ENCODE measurements around the gene MAN2A2. TPM values are rescaled to one million over a fixed set of nuclear protein-coding genes. Genes with fewer than 3 reads are reported as not detected.

MAN2A2 gene
- total and polyA plus RNA-seq, 2 donors (not counting 3 experiments of a cell fraction or from before 2014, with no cell fraction given) = 60.9 to 77.7 TPM

DNA sequence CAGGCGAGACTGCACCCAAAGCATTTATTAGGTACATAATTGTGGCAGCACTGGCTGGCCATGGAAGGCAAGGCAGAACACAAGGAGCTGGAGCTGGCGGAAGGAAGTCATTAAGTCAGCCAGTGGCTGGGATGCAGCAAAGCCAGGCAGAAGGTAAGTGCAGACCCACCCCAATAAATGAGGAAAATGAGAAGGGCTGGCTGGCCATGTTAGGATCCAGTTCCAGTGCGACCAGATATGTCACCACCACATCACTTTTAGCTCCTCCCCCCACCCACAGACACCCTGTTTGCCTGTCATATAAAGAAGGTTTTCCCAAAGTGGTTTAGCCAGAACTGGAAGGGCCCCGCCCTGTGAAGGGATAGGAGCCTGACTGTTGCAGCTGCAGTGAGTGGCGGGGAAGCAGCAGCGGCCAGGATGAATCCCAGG is 34.8 kb upstream of the MAN2A2 start, which contains the start of gene FURIN:
TSS of gene FURIN (plus strand) at position 328 of the 429 bp plus-strand sequence. CDS start 7,153 bp downstream, outside the sequence.
- intact Hi-C loops (cut with micrococcal nuclease) (no loop called here), dilution Hi-C loops (cut with MboI; ENCODE audit: extremely low pct_ligation_motif_present, low sequenced_read_pairs) (no loop called here)
- FAIRE-seq (no peak), DNase-seq (ENCODE audit: low read depth, low spot score) (no peak)
- H3K36me3 ChIP-seq (ENCODE audit: control insufficient read depth in 2 of 2, extremely low read depth in 1 of 2, insufficient read depth in 2 of 2, low read length in 2 of 2) = no peaks in the 10 kb centered on the region
- peaks cover 30% of the 10 kb centered on the region for H3K4me1 ChIP-seq (ENCODE audit: control insufficient read depth, extremely low read depth, insufficient read depth, low read length)
- BruUV-seq (replicated peaks) = no TSS peak
- H3K4me2 ChIP-seq (ENCODE audit: insufficient read depth, low read length) = peak within 1 kb of the TSS; percentile 39
- ChIA-PET POLR2A (no interaction called here), CTCF (interaction anchor here (4.0 kb wide), 1 partner anchor 220 kb away, joined by 15 read pairs; no protein-coding TSS in a partner anchor)
- H3K27ac ChIP-seq (ENCODE audit: insufficient read depth, low read depth, low read length) = peak within 1 kb of the TSS; percentile 89
- H2AFZ ChIP-seq (ENCODE audit: low read depth, low read length) = peak within 1 kb of the TSS; percentile 39
- H3K9ac ChIP-seq (replicated peaks; ENCODE audit: extremely low read depth, insufficient read depth, low read length) = peak within 1 kb of the TSS; percentile 68
- TF ChIP-seq MYC (IDR thresholded peaks at IDR 0.05; ENCODE audit: low read depth, low read length) = no peak
- no peak for TF ChIP-seq GATA2 (IDR thresholded peaks at IDR 0.05; ENCODE audit: insufficient read depth, insufficient read length, low read depth, low read length)
- TF ChIP-seq POLR2AphosphoS5 (IDR thresholded peaks at IDR 0.05; ENCODE audit: insufficient read depth, low read depth, low read length) = no peak
- TF ChIP-seq EZH2 (IDR thresholded peaks at IDR 0.05; ENCODE audit: borderline replicate concordance, low read depth, low read length, severe bottlenecking) = no peak
- TF ChIP-seq, protein P1, sequence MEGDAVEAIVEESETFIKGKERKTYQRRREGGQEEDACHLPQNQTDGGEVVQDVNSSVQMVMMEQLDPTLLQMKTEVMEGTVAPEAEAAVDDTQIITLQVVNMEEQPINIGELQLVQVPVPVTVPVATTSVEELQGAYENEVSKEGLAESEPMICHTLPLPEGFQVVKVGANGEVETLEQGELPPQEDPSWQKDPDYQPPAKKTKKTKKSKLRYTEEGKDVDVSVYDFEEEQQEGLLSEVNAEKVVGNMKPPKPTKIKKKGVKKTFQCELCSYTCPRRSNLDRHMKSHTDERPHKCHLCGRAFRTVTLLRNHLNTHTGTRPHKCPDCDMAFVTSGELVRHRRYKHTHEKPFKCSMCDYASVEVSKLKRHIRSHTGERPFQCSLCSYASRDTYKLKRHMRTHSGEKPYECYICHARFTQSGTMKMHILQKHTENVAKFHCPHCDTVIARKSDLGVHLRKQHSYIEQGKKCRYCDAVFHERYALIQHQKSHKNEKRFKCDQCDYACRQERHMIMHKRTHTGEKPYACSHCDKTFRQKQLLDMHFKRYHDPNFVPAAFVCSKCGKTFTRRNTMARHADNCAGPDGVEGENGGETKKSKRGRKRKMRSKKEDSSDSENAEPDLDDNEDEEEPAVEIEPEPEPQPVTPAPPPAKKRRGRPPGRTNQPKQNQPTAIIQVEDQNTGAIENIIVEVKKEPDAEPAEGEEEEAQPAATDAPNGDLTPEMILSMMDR (IDR thresholded peaks at IDR 0.05; ENCODE audit: extremely low read depth in 1 of 2, insufficient read depth in 1 of 2, low read depth in 1 of 2, low read length in 2 of 2) = no peak
- TF ChIP-seq FOS (IDR thresholded peaks at IDR 0.05; ENCODE audit: borderline replicate concordance, insufficient read depth, low read length) = no peak
- no peak for TF ChIP-seq JUN (IDR thresholded peaks at IDR 0.05; ENCODE audit: borderline replicate concordance, insufficient read depth, insufficient read length, low read depth)
- TF ChIP-seq, protein P2, sequence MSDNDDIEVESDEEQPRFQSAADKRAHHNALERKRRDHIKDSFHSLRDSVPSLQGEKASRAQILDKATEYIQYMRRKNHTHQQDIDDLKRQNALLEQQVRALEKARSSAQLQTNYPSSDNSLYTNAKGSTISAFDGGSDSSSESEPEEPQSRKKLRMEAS (IDR thresholded peaks at IDR 0.05; ENCODE audit: insufficient read depth, insufficient read length) = no peak
- H3K79me2 ChIP-seq (ENCODE audit: control insufficient read depth, insufficient read depth, low read length) = peaks cover 24% of the 10 kb centered on the region
- H3K27me3 ChIP-seq (ENCODE audit: control insufficient read depth in 2 of 2, insufficient read depth in 2 of 2, low read length in 2 of 2) = no peaks in the 10 kb centered on the region
- H3K9me3 ChIP-seq (replicated peaks; ENCODE audit: control insufficient read depth, insufficient read depth, low read length) = no peaks in the 10 kb centered on the region
- no peaks in the 10 kb centered on the region for H3K9me1 ChIP-seq (replicated peaks; ENCODE audit: control insufficient read depth, extremely low read depth, insufficient read depth, low read length)
- H4K20me1 ChIP-seq (replicated peaks; ENCODE audit: control insufficient read depth, extremely low read depth, insufficient read depth, low read length) = no peaks in the 10 kb centered on the region
- no peak within 1 kb of the TSS for H3K4me3 ChIP-seq (replicated peaks in 1 of 3; ENCODE audit: insufficient read depth in 1 of 3, low read depth in 1 of 3, low read length in 3 of 3)
